GM19193 (cell line): ENCODE data around the gene DHDDS.

Experiments
- POLR2A ChIP-seq: IDR thresholded peaks from 4 replicates; pipeline ENCODE4 v1.6.1; 2011; ENCODE audit not compliant: insufficient read depth, insufficient read length; ENCODE audit errors: extremely low read depth

The DHDDS gene

DNA sequence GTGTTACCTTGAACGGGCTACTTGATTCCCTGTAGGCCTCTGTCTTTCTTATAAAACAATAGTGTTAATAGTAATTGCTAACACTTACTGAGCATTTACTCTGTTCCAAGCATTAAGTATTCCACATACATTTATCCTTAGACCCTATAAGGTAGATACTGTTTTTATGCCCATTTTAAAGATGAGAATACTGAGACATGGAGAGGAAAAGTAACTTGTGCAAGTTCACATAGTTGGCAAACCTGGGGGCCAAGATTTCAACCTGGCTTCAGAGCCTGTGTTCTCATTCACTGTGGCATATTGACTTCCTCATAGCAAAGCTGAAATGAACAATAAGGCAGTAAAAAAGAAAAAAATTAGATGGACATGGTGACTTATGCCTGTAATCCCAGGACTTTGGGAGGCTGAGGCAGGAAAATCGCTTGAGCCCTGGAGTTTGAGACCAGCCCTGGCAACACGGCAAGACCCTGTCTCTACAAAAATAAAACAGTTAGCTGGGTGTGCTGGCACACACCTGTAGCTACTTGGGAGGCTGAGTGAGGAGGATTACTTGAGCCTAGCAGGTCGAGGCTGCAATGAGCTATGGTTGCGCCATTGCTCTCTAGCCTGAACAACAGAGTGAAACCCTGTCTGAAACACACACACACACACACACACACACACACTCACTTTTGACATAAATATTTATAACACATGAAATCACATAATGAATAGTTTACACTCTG, 20.5 kb downstream of the DHDDS start:
- TF ChIP-seq POLR2A, result no peak

DNA sequence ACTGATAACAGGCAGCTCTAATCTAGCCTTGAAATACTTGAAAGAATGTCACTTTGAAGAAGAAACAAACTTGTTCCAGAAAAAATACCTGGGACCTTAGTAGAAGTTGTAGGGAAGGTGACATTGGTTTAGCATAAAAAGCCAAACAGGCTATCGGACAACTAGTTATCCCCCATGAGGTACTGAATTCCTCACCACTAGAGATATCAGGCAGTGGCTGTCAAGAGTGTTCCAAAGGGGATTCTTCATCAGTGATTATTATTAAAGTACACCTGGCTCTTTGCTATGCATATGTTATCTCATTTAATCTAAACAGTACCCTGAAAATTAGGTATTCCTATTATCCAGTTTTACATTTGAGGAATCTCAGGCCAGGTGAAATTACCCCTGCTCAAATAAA, 27.0 kb downstream of the DHDDS start:
- TF ChIP-seq POLR2A, result no peak

DNA sequence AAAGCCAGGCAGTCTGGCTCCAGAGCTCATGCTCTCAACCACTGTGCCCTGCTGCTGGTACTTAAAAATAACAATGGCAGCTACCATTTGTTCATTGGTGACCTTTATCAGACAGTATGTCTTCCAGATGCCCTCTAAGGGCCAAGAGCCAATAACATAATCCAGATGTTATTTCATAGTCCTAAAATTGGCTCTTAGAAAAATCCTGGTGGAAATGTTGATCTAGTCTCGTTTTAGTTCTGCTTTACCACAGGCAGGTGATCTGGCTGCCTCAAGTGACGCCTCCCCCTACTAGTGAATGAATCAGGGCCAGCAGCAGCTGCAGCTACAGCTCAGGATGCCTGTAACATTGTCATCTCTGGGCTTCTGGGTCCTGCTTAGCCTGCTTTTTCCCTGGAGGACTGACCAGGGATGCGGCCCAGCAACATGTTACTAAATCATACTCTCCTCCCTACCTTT, 27.5 kb downstream of the DHDDS start:
- no peak for TF ChIP-seq POLR2A

DNA sequence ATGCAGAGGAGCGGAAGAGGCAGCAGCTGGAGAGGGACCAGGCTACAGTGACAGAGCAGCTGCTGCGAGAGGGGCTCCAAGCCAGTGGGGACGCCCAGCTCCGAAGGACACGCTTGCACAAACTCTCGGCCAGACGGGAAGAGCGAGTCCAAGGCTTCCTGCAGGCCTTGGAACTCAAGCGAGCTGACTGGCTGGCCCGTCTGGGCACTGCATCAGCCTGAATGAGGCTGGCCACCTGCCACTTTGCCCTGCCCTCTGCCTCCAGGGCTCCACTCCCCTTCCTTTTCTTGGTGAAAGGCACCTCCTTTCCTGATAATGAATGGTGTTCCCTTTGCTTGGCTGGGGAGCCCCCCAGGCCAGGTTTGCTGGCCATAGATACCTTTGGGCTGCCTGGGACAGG, 36.8 kb downstream of the DHDDS start:
- peak; percentile 29 for TF ChIP-seq POLR2A

DNA sequence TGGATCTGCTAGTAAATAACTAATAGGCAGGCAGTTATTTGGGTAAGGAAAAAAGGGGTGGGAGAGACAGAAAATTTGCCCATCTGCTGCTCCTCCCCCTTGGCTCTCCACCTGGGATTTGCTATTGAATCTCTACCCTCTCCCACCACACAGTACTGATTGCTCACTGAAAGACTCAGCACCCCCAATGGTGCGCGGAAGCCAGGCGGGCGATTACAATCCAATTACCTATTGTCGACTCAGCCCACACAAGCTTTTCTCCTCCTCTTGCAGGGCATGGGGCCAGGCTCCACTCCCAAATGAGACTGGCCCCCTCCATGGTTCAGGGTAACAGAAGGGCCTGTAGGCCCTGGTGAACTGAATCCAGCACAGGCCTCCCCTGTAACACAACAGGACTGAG, 37.4 kb downstream of the DHDDS start:
- no peak for TF ChIP-seq POLR2A

DNA sequence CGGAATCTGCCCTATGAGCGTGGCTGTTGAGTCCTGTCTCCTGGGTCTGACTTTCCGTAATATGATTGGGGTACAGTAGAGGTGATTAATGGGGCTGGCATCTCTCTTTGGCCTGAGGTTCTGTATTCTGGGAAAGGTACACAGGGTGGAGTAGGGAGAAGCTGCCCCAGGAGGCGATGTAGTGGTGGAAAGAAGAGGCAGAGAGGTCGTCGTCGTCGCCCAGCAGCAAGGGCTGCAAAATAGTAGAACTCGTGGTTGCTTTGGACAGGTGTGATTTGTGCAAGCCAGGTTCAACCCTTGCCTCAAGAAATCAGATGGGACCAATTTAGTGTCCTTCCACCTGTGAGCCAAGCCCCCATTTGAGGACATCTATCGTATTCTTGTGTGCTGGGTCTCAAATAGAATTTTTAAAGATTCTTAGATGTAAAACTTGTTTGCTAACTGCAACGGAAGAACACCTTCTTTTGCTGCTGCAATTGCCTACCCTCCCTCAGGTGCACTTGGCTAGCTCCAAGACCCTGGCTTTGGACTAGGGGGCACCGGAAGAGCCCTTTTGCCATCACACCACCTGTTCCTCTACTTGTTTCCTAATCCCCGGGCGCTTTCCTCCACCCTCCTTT, 38.9 kb downstream of the DHDDS start:
- peak; percentile 24 for TF ChIP-seq POLR2A

DNA sequence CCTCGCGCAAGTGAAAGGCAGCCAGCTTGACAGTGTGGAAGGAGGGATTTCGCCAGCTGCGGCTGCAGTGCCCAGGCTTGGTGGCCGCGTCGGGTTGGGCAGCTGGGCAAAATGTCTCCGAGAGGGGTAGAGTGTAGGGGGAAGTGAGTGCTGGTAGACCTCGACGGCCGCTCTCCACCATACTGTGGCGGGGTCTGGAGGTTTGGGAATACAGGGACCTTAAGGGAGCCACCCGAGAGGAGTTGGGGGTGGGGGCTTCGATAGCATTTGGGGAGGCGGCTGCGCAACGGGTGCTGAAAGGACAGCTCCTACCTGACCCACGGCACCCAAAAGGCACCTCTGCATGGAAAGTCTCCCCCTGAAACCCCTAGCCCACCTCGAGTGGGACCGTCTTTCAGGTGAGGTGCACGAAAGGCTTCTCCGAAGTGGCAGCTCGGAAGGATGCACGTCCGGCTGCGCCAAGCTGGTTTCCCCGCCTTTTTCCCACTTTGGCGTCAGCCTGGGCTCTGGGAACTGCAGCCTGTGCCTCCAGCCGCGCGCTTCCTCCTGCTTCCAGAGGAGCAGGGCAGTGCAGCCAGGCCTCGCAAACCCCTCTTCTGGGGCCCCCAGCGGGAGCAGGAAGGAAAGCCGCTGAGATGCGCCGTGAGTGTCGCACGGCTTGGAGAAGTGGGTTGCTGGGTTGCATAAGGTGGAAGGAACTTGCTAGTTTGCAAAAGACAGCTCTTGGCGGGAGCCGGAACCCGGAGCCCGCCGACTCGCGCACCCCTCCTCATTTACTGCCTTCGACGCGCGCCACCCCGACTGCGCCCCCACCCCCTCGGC, 39.6 kb downstream of the DHDDS start:
- TF ChIP-seq POLR2A, result no peak

DNA sequence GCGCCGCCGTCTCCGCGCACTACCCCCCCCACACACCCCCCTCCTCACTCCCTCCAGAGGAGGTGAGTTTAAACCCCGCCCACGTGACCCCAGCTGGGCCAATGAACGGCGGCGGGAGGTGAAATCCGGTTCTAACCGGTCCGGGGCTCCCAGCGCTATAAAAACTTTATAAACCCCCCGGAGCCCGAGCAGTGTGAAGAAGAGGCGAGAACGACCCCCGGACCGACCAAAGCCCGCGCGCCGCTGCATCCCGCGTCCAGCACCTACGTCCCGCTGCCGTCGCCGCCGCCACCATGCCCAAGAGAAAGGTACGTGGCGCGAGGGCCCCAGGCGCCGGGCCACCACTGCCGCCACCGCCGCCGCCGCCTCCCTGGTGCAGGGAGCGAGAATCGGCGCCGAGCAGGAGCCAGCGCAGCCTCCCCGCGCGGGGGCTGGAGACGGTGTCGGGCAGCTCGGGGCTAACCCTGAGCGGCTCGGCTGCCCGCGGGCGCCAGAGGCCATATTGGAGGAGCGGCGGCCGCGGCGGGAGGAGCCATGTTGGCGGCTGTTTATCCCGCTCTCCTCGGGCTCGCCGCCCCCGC, 40.3 kb downstream of the DHDDS start, which contains the start of gene HMGN2:
Gene HMGN2 (plus strand): TSS at position 121 of the 581 bp plus-strand sequence. CDS start 173 bp downstream, at position 294.
- TF ChIP-seq POLR2A, result peak; percentile 90

DNA sequence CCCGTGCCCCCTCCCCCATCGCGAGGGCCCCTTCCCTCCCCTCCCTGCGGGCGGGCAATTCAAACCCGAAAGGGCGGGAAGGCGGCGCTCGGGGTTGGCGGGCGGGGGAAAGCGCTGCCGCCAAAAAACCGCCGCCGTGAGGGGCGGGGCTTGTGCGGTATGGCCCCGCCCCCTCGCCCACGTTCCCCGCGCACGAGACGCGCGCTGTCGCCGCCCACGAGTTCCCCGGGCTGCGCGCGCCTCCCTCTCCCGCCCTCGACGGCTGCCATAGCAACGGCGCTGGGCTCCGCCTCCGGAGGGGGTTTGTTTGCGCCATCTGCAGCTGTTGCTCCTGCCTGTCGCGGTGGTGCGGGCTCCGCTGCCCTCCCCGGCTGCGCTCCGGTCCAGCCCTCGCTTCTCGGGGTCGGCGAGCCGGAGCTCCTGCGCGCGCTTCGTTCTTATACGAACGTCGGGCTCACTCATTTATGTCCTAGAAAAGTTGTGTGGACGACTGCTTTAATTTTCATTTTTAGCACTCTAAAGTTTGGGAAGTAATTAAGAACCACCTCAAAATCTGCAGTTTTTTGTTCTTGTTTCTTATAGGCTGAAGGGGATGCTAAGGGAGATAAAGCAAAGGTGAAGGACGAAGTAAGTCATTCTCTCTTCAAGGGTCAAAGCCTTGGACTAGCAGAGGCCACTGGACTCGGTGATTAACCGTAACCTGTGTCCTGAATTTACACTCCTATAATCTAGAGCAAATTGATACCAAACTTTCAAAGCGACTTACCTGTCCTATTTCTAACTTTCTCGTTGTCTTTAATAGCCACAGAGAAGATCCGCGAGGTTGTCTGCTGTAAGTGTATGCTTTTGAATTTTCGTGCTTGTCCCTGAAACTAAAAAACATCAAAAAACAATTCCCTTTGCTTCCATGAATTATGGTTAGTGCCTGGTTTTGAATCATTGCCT, 41.1 kb downstream of the DHDDS start:
- no peak for TF ChIP-seq POLR2A

DNA sequence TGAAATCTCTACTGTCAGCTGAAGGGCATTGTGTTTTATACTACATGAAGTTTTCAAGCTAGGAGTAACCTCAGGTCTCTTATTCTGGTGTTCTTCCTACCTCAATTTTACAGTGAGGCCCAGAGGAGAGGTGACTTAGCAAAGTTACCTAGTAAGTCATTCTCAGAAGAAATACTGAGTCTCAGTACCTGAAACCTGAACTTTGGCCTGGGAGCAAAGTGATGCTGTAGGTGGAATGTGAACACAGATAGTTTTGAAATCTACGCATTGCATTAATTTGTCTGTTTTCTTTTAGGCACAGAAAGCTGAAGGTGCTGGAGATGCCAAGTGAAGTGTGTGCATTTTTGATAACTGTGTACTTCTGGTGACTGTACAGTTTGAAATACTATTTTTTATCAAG, 42.7 kb downstream of the DHDDS start:
- TF ChIP-seq POLR2A, result no peak

DNA sequence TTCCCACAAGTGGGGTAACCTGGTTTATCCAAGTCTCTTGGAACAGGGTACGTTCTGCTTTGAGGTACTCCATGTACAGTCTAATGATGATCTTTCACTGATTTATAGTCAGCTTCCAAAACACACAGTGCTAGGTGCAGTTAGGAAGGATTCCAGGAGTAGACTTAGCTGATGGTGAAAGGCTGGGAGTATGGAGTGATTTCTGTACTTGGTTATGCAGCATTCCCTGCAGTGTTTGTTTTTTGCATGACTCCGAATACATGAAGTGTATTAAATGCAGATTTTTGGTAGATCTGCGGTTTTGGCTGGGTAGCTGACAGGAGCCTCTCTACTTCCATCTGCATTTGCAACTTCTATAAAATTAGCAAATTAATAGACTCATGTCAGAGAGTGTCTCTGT, 43.9 kb downstream of the DHDDS start:
- no peak for TF ChIP-seq POLR2A

DNA sequence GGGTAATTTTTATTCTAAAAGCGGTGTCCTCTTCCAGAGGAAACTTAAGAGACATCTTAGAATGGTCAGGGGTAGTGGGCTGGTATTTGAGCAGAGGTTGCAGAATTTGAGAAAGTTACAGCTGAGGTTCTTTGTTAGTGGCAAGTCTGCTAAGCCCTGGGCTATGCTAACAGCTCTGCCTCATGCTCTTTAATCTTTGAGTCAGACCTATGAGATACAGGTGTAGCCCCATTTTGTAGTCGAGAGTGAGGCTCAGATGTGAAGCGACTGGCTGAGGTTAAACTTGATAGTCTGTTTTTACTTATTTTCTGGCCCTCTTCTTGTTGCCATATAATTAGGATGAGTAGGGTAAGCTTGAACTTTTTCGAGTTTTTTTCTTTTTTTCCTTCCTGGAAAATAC, 44.8 kb downstream of the DHDDS start:
- no peak for TF ChIP-seq POLR2A

DNA sequence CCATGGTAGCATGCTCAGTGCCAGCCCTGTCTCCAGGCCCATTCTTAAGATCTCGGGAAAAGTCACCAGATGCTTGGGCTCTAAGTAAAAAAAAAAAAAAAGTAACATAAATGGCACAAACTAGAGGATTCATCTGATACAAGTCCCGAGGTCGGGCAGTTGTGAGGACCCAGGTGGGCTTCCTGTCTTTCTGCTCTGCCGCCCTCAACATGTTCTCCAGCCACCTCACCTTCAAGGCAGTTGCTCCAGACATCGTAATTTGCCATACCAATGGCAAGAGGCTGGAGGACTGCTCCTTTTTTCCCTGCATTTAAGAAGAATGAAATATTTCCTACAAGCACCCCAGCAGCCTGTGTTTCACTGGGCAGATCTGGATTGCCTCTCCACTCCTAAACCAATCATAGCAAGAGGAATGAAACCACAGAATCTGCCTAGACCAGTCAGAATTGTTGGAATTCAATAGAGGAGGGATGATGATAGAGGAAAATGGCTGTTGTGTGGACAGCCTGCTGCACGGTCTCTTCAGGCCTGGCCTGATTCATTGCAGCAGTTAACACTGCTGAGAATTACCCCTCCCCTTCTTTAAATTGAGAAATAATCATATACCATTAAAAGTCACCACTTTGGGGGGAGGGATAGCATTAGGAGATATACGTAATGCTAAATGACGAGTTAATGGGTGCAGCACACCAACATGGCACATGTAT, 45.5 kb downstream of the DHDDS start:
- TF ChIP-seq POLR2A, result peak; percentile 15
